Activated T-helper 2 cell treated with anti-CD3 and anti-CD28 coated beads, Interferon-gamma antibody, Interleukin-2, Interleukin-4, amounts not matched to agents 10 μg/mL and 5 μg/mL and 100 μg/mL, durations not matched to agents 14 hours and 24 hours and 36 hours (primary cell): ENCODE results near the gene SMAD5. TPM values are rescaled to one million over a fixed set of nuclear protein-coding genes. Genes with fewer than 3 reads are reported as not detected.

Source experiments
- DNase-seq: peaks from one replicate; pipeline ENCODE4 v3.0.0; 2021; ENCODE audit warnings: low spot score
- H3K27ac Mint-ChIP-seq: one replicate; pipeline ENCODE4 v1.8.0; 2021; ENCODE audit warnings: mixed read lengths
- H3K27me3 Mint-ChIP-seq: one replicate; pipeline ENCODE4 v1.8.0; 2021; ENCODE audit warnings: low read depth, mixed read lengths
- H3K36me3 Mint-ChIP-seq: one replicate; pipeline ENCODE4 v1.8.0; 2021; ENCODE audit warnings: low read depth, mixed read lengths
- H3K4me1 Mint-ChIP-seq: one replicate; pipeline ENCODE4 v1.8.0; 2021; ENCODE audit warnings: low read depth, mixed read lengths
- H3K4me3 Mint-ChIP-seq: one replicate; pipeline ENCODE4 v1.8.0; 2021; ENCODE audit warnings: low read depth, mild to moderate bottlenecking, moderate library complexity, mixed read lengths
- H3K9me3 Mint-ChIP-seq: one replicate; pipeline ENCODE4 v1.8.0; 2021; ENCODE audit warnings: mixed read lengths
- intact Hi-C: fragments of 100-400 bp; cut with micrococcal nuclease; formaldehyde crosslinking; loops from one replicate; pipeline ENCODE4 v1.15.1; 2023
- total RNA-seq: library from RNA; stranded (reverse); gene quantifications from 2 replicates; pipeline ENCODE4 v1.2.3, GENCODE V29; 2022

Gene SMAD5
- total RNA-seq, 1 donor from 2014 or later, result 19.7 TPM

DNA sequence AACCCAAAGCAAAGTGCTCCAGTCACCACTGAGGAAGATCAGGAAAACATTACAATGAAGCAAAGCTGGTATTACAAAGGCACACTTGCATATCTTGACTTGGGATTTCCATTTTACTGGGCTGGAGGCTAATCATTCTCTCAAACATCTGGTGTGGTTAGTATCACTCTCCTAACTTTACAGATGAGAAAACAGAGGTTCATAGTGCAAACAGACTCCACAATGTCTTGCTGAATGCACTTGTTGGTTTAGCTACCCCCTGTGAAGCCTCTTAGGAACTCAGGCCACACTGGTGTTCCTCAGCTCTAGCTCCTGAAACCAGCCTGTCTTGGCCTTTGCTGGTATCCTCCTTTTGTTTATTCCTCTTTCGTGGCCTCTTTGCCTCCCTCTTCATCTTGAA is 29.5 kb upstream of the SMAD5 start:
- DNase-seq, result no peak
- H3K4me1 Mint-ChIP-seq, result no peaks in the 10 kb centered on the region
- H3K4me3 Mint-ChIP-seq, result no peak overlapping the region
- no peaks in the 10 kb centered on the region for H3K36me3 Mint-ChIP-seq
- H3K27ac Mint-ChIP-seq, result no peak overlapping the region
- intact Hi-C loops, result no loop called here
- peaks cover 5% of the 10 kb centered on the region for H3K27me3 Mint-ChIP-seq
- H3K9me3 Mint-ChIP-seq, result no peaks in the 10 kb centered on the region

- DNase-seq, result no peak
- peaks cover 7% of the 10 kb centered on the region for H3K27me3 Mint-ChIP-seq
- H3K9me3 Mint-ChIP-seq, result no peaks in the 10 kb centered on the region
- intact Hi-C loops, result no loop called here
- H3K4me1 Mint-ChIP-seq, result no peaks in the 10 kb centered on the region
- H3K27ac Mint-ChIP-seq, result no peak overlapping the region
- H3K4me3 Mint-ChIP-seq, result no peak overlapping the region
- no peaks in the 10 kb centered on the region for H3K36me3 Mint-ChIP-seq
Measured at GRCh38 chr5:136104306-136104965, 28.2 kb upstream of the SMAD5 start.

DNA sequence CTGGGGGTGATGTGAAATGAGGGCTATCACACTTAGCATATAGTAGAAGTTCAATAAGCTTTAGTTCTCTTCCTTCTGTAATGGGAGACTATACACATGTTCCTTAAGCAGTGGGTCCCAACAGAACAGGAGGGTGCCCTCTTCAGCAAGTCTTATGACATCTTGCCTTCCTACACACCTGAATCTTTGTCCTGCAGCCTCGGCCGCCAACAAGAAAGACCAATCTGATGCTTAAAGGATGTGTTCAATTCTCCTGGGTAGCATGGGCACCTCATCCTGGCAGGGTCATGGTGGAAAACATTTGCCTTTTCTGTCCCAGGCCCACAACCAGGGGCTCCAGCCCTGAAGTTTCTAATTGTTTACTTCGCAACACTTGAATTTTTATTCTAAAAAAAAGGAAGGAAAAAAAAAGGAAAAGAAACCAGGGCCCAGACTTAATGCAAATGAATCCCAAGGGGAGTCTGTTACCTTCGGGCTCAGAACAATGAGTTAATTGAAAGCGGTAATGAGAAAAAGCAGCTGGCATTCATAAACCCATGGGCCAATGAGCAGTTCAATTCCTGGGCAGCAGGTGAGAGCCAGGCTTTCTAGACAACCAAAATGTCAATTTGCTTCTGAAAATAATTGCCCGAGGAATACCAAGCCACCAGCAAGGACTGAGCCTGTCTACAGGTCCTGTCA is 26.2 kb upstream of the SMAD5 start:
- Mint-ChIP-seq H3K4me1 (no peaks in the 10 kb centered on the region), H3K27me3 (peaks cover 9% of the 10 kb centered on the region)

GRCh38 chr5:136108180-136108611 is 24.4 kb upstream of the SMAD5 start:
- Mint-ChIP-seq H3K4me1 (no peaks in the 10 kb centered on the region), H3K9me3 (no peaks in the 10 kb centered on the region), H3K27me3 (peaks cover 9% of the 10 kb centered on the region), H3K4me3 (no peak overlapping the region), H3K27ac (no peak overlapping the region), H3K36me3 (no peaks in the 10 kb centered on the region)
- intact Hi-C loops, result no loop called here
- DNase-seq, result no peak

More for the DNA sequence above, 26.2 kb upstream of the SMAD5 start:
- Mint-ChIP-seq H3K4me3 (no peak overlapping the region), H3K9me3 (no peaks in the 10 kb centered on the region), H3K36me3 (no peaks in the 10 kb centered on the region), H3K27ac (no peak overlapping the region)
- DNase-seq, result no peak
- intact Hi-C loops, result no loop called here

GRCh38 chr5:136108766-136109165 is 23.9 kb upstream of the SMAD5 start:
- Mint-ChIP-seq H3K36me3 (no peaks in the 10 kb centered on the region), H3K4me1 (no peaks in the 10 kb centered on the region), H3K27me3 (peaks cover 11% of the 10 kb centered on the region), H3K27ac (no peak overlapping the region), H3K4me3 (no peak overlapping the region), H3K9me3 (no peaks in the 10 kb centered on the region)
- no peak for DNase-seq
- intact Hi-C loops, result no loop called here

DNA sequence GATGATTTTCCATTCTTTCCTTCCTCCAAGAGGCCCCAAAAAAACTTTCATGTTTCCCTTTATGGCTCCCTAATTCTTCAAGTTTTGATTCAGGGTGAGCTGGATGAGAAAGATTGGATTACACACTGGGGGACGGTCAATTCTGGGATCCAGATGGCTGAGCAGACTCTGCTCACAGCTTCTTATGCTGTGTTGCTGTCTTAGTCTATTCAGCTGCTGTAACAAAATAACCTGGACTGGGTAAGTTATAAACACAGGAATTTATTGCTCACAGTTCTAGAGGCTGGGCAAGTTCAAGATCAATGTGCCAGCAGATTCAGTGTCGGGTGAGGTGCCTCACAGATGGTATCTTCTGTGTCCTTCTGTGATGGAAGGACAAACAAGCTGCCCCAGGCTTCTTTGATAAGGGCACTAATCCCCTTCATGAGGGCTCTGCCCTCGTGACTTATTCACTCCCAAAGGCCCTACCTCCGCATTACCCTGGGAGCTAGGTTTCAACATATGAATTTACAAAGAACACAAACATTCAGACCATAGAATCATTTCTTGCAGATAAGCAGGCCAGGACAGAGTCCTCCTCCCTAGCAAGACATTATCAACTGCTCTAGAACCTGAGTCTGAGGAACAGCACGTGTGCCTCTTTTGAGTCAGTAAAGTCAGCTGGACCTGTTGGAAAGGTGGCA is 23.1 kb upstream of the SMAD5 start:
- no peaks in the 10 kb centered on the region for H3K36me3 Mint-ChIP-seq
- H3K4me3 Mint-ChIP-seq, result no peak overlapping the region
- H3K27ac Mint-ChIP-seq, result no peak overlapping the region

GRCh38 chr5:136113606-136114005 is 19.0 kb upstream of the SMAD5 start:
- H3K27me3 Mint-ChIP-seq, result peaks cover 19% of the 10 kb centered on the region
- H3K9me3 Mint-ChIP-seq, result no peaks in the 10 kb centered on the region
- H3K4me3 Mint-ChIP-seq, result no peak overlapping the region
- H3K36me3 Mint-ChIP-seq, result no peaks in the 10 kb centered on the region
- intact Hi-C loops, result no loop called here
- H3K27ac Mint-ChIP-seq, result no peak overlapping the region
- H3K4me1 Mint-ChIP-seq, result no peaks in the 10 kb centered on the region
- DNase-seq, result no peak

More for the DNA sequence above, 23.1 kb upstream of the SMAD5 start:
- DNase-seq, result no peak
- Mint-ChIP-seq H3K4me1 (no peaks in the 10 kb centered on the region), H3K27me3 (peaks cover 10% of the 10 kb centered on the region), H3K9me3 (no peaks in the 10 kb centered on the region)
- intact Hi-C loops, result no loop called here

DNA sequence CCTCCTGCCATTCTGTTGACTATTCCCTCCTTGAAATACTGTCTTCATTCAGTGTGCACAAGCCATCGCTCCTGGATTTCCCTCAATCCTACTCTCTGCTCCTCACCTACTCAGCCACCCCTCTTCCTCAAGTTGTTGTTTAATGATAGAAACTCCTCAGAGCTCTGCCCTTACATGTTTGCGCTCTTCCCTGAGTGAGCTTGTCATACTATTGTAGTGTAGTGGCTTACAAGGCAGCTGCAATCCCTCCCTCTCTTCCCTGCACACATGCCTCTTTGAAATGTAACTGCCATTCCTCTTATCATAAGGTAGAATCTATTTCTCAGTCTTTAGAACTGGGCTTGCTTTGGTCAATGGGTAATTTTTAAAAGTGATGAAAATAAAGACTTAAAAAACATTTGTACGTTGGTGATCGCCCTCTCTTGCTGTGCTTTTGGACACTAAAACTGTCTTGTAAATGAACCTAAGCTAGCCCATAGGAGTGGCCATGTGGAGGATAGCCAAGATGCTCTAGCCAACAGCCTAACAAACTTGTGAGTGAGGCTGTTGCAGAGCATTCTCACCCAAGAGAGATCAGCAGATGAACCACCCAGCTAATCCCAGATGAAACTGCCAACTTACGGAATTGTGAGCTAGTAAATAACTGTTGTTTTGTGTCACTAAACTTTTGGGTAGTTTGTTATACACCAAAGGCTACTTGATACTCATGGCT is 18.1 kb upstream of the SMAD5 start:
- no peak overlapping the region for H3K4me3 Mint-ChIP-seq

GRCh38 chr5:136115183-136115865 is 17.3 kb upstream of the SMAD5 start:
- H3K4me3 Mint-ChIP-seq, result no peak overlapping the region
- no peaks in the 10 kb centered on the region for H3K36me3 Mint-ChIP-seq
- DNase-seq, result no peak
- H3K4me1 Mint-ChIP-seq, result no peaks in the 10 kb centered on the region
- no peaks in the 10 kb centered on the region for H3K9me3 Mint-ChIP-seq
- H3K27me3 Mint-ChIP-seq, result peaks cover 16% of the 10 kb centered on the region
- intact Hi-C loops, result no loop called here
- no peak overlapping the region for H3K27ac Mint-ChIP-seq

More for the DNA sequence above, 18.1 kb upstream of the SMAD5 start:
- Mint-ChIP-seq H3K27ac (no peak overlapping the region), H3K9me3 (no peaks in the 10 kb centered on the region), H3K27me3 (peaks cover 16% of the 10 kb centered on the region), H3K36me3 (no peaks in the 10 kb centered on the region), H3K4me1 (no peaks in the 10 kb centered on the region)
- DNase-seq, result no peak
- intact Hi-C loops, result no loop called here

GRCh38 chr5:136120529-136120928 is 12.1 kb upstream of the SMAD5 start:
- Mint-ChIP-seq H3K36me3 (no peaks in the 10 kb centered on the region), H3K9me3 (no peaks in the 10 kb centered on the region), H3K4me3 (no peak overlapping the region), H3K27ac (no peak overlapping the region), H3K27me3 (peaks cover 26% of the 10 kb centered on the region), H3K4me1 (no peaks in the 10 kb centered on the region)
- DNase-seq, result no peak
- intact Hi-C loops, result no loop called here

DNA sequence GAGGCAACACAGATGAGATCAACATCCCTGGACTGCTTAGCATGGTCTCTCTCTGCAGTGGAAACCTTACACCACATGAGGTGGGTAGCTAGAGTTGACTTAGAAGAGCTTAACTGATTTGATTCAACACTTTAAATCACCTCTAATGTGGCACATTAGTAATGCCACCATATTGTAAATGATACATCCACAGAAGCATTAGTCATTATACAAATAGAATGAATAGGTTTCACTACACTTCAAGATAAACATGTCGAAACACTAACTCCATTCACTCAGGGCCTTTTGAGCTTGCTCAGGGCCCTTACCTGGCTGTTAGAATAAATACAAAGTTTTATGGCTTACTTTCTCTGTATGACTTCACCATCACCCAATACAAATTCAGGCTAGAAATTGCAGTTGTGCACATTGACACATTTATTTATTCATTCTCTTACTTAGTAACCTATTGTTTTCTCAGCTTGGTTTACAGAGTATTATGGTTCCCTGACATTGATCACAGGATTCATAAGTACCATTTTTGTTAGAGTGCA is 9.3 kb upstream of the SMAD5 start:
- Mint-ChIP-seq H3K27ac (no peak overlapping the region), H3K4me3 (no peak overlapping the region), H3K36me3 (no peaks in the 10 kb centered on the region), H3K9me3 (no peaks in the 10 kb centered on the region), H3K4me1 (no peaks in the 10 kb centered on the region), H3K27me3 (peaks cover 38% of the 10 kb centered on the region)
- DNase-seq, result no peak
- intact Hi-C loops, result no loop called here

DNA sequence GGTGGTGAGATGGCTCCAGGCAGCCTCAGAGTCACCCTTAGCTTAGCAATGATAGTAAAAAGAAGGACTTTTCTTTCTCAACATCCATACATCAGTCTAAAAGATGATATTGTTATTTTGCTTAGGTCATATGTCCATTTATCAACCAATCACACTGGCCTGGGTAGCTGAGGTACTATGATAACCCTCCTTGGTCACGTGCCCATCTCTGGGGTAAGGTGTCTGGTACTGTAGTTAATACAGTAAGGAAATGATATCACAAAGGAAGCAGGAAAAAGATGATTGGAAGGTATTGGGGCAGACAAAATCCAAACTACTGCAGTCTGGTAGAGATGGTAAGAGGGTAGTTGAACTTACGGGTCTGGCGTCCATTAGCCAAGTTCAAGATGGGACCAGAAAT is 5.1 kb upstream of the SMAD5 start:
- H3K9me3 Mint-ChIP-seq, result no peaks in the 10 kb centered on the region

More for the DNA sequence above, 5.1 kb upstream of the SMAD5 start:
- DNase-seq, result no peak
- H3K4me3 Mint-ChIP-seq, result no peak overlapping the region
- peaks cover 55% of the 10 kb centered on the region for H3K27me3 Mint-ChIP-seq
- H3K4me1 Mint-ChIP-seq, result peaks cover 2% of the 10 kb centered on the region
- H3K27ac Mint-ChIP-seq, result no peak overlapping the region
- intact Hi-C loops, result no loop called here
- no peaks in the 10 kb centered on the region for H3K36me3 Mint-ChIP-seq
